COLO829 (cell line): ENCODE measurements around the gene RFX4.

ENCODE experiments used
- DNase-seq: peaks from one replicate; pipeline ENCODE4 v3.0.0; 2012; ENCODE audit warnings: low spot score

The RFX4 gene

GRCh38 chr12:106732890-106733289 is 150.1 kb downstream of the RFX4 start:
- no peak for DNase-seq

DNA sequence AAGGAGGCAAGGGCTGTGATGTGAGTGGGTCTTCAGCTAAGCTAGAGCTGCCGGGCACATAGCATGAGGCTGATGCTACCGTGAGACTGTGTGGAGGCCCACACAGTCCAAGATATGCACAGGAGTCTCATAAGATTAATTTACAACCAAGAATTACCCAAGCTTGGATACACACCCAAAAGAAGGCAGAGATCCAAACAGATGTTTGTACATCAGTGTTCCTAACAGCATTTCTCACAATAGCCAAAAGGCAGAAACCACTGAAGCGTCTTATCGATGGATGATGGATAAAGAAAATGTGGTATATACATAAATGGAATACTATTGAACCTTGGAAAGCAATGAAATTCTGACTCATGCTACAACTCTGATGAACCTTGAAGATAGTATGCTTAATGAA is 150.9 kb downstream of the RFX4 start:
- DNase-seq, result no peak

GRCh38 chr12:106736051-106736957 is 153.5 kb downstream of the RFX4 start:
- peak; percentile 10 for DNase-seq

- DNase-seq, result peak; percentile 33
Observed at GRCh38 chr12:106739318-106739717, 156.5 kb downstream of the RFX4 start.

DNA sequence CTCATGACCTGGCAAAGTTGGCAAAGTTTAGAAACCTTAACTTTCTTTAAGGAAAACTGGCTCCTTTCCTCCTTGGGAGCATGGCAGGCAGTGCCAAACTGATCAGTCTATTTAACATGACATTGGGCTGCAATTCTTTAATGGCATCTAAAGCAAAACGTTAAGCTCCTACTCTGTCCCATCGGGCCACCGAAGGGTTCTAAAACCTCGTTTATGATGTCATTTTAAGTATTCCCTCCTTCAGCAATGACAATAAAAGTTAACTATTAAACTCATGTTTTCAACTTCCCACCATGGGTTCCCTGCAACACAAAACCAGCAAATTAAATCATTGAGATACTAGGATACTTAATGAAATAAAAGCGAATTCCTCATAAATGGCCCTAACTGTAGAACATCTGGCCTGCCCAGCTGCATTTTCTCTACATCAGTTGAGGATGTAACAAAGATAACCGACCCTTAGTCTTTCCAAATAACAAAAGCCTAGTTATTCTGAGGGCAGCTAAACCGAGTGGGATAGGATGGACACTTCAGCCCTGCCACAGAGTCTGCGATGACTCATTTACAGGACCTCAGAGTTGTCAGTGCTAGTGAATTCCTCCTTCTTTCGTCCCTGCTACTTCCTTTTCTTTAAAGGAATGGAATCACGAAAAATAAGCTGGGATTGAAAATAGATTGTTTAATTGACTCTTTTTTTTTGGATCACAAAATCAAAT is 157.2 kb downstream of the RFX4 start:
- peak; percentile 90 for DNase-seq

GRCh38 chr12:106740818-106741217 is 158.0 kb downstream of the RFX4 start:
- peak; percentile 4 for DNase-seq

- DNase-seq, result no peak
Observed at GRCh38 chr12:106741247-106741646, 158.4 kb downstream of the RFX4 start.

GRCh38 chr12:106743270-106743988 is 160.6 kb downstream of the RFX4 start:
- no peak for DNase-seq

DNA sequence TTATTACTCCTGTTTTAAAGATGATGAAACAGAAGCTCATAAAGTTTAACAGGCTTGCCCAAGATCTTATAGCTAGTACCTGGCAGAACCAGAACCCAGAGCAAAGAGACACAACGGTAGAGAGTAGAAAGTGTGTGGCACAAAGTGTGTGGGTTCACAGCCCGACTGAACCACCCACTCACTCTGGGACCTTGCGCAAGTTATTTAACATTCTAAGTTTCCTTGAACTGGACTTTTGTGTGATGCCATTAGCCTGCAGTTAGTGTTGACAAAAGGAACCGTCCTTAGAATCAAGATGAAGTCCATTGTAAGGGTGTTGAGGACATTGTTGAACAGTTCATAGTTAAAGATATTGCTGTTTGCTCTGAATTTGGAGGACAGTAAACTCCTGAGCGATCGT is 161.8 kb downstream of the RFX4 start:
- DNase-seq, result no peak

- no peak for DNase-seq
Observed at GRCh38 chr12:106745181-106745745, 162.5 kb downstream of the RFX4 start.

DNA sequence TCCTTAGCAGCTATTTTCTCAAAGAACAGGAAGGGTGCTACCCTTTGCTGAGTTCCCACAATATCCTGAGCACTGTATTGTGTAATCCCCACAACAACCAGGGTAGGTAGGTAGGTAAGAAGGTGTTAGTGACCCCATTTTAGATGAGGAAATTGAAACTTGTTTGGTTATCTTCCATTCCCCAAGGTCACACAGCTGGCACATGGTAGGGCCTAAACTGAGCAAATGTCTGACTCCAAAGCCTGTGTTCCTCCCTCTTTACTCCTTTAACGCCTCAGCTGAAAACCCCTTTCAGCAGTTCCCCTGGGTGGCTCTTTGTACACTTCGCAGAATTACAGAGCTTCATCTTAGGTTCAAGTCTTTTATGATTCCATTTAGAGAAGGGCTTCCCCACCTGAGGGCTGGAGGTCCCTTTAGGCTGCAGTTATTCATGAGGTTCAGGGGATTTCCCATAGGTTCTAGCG is 165.2 kb downstream of the RFX4 start:
- DNase-seq, result no peak

DNA sequence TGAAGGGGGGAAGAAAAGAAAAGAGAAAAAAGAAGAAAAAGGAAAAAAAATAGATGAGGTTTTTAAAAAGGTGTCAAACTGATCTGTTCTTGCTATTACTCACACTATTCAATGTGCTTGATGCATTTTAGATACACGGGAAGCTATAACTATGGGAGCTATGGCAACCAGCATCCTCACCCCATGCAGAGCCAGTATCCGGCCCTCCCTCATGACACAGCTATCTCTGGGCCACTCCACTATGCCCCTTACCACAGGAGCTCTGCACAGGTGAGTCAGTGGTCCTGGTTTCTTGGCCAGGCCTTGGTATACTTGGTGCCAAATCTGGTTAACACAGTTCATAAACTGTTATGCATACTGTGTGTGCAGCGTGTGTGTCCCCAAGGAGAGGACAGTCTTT is 167.7 kb downstream of the RFX4 start:
- no peak for DNase-seq

GRCh38 chr12:106753526-106753925 is 170.7 kb downstream of the RFX4 start:
- DNase-seq, result no peak

DNA sequence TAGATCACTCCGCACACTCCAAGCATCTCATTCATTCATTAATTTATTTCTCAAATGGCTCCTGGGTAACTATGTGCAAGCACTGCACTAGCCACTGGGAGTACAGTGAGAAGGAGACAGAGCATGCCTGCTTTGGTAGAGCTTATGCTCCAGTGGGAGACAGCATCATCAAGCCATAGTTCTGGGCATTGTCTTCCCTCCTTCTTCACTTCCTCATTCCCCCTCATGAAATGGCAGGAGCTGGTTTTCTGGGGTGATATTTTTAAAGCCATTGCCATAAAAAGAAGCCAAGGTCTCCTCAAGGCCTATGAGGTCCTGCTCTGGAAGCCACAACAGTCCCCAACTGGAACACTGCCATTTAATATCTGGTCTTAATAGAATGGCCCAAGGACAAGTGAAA is 171.5 kb downstream of the RFX4 start:
- no peak for DNase-seq

DNA sequence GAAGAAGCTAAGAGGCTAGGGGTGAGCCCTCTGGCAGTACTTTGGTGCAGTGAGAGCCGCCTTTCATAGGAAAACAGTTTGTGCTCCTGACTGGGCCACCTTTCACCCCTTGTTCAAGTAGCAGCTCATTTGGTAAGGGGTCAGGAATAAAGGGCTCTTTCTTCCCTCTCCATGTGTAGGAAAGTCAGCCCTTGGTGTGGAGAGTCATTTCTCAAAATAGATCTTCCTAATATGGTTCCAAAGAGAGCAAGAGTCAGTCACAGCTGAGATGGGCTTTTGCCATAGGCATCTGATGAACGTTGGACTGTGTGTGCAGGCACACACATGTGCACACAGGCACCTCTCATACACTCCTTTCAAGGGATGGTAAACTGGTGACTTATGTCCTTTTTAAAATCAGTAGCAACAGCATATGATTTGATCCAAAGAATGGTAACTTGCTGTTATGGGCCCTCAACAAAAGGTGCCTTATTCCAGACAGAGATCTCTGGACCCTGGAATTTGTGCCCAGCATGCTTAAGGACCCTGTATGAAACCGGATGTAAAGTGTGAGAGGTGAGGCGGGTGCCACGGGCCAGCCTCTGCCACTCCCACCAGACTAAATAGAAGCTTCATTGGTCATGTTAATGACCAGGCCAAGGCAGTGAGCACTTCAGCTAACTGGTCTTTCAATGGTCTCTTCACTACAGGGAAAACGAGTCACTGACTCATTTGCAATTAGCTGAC is 175.0 kb downstream of the RFX4 start:
- peak; percentile 94 for DNase-seq

GRCh38 chr12:106758349-106759110 is 175.7 kb downstream of the RFX4 start:
- no peak for DNase-seq

DNA sequence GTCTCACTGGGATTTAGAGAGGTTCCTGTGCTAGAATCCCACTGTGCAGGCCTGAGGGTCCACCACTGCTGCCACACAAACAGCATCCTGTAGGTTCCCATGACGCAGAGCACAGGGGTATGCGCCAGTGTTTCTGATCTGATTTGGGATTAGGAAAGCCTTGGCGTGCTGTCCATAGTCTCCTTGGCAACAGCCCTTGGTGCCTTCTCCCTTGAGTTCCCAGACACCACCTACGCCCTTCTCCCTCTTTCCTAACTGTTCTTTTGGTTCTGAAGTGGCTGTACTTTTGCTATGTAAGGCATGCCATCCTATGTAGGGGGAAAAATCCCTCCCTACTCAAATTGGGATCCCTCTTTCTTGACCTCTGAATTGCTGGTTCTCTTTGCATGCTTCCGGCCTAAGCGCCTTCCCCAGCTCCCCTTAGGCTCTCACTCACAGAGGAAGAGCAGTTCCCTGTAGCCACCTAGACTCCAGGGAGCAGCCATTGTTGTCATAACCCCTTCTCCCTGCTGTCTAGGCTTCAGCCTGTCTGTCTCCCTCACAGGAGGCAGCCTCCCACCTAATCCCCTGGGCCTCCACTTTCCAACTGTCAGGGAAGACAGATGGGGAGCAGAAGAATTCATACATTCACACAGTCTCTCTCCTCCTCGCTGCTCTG is 176.9 kb downstream of the RFX4 start:
- peak; percentile 72 for DNase-seq

- no peak for DNase-seq
Observed at GRCh38 chr12:106760184-106760531, 177.4 kb downstream of the RFX4 start.

DNA sequence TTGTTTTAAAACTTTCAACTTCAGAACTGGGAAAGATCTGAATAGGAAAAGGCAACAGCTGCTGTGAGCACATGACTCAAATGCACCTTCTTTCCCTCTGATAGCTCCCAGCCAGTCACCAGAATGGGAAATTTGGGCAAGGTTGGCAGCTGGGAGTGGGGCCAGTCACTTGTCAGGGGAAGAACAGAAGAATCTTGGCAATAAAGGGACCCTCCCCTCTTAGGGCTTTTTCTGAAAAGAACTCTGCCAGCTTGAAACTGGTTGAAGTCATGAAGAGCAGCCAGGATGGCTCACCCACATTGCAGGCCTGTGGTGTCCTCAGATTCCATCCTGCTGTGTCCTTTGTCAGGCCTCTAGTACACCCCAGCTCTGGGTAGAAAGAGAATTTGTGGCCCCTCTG is 181.4 kb downstream of the RFX4 start:
- DNase-seq, result no peak

DNA sequence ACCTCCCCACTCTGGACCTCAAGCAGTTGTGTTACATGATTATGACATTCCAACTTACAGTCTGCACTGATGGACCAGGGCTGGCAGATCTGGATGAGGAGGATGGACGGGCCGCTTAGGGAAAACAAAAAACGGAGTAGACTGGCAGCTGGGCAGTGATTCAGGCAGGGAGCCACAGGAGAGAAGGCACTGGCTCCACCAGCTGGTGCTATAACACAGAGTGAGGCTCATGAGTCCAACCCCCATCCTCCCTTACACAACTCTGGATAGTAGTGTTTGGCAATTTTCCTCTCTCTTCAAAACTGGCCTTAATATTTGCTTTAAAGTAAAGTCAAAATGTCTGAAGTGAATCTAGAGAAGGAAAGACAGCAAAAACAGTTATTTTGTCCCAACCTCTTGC is 181.9 kb downstream of the RFX4 start:
- no peak for DNase-seq
